Measurements from ENCODE around the gene KRTAP10-1. TPM values are rescaled to one million over a fixed set of nuclear protein-coding genes. Genes with fewer than 3 reads are reported as not detected.

The KRTAP10-1 gene
- total RNA-seq, 4 donors from 2014 or later: 0.83 to 8.5 (median 2.6) TPM; not detected in 1

- TF ChIP-seq POLR2AphosphoS5 (IDR thresholded peaks at IDR 0.05): no peak
- no peak for TF ChIP-seq EP300 (IDR thresholded peaks at IDR 0.05)
- TF ChIP-seq POLR2A (IDR thresholded peaks at IDR 0.05): no peak
- TF ChIP-seq, protein P1, sequence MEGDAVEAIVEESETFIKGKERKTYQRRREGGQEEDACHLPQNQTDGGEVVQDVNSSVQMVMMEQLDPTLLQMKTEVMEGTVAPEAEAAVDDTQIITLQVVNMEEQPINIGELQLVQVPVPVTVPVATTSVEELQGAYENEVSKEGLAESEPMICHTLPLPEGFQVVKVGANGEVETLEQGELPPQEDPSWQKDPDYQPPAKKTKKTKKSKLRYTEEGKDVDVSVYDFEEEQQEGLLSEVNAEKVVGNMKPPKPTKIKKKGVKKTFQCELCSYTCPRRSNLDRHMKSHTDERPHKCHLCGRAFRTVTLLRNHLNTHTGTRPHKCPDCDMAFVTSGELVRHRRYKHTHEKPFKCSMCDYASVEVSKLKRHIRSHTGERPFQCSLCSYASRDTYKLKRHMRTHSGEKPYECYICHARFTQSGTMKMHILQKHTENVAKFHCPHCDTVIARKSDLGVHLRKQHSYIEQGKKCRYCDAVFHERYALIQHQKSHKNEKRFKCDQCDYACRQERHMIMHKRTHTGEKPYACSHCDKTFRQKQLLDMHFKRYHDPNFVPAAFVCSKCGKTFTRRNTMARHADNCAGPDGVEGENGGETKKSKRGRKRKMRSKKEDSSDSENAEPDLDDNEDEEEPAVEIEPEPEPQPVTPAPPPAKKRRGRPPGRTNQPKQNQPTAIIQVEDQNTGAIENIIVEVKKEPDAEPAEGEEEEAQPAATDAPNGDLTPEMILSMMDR (IDR thresholded peaks at IDR 0.05): no peak
These were observed 2.7 kb upstream of the KRTAP10-1 start for GRCh38 chr21:44542716-44543115.

DNA sequence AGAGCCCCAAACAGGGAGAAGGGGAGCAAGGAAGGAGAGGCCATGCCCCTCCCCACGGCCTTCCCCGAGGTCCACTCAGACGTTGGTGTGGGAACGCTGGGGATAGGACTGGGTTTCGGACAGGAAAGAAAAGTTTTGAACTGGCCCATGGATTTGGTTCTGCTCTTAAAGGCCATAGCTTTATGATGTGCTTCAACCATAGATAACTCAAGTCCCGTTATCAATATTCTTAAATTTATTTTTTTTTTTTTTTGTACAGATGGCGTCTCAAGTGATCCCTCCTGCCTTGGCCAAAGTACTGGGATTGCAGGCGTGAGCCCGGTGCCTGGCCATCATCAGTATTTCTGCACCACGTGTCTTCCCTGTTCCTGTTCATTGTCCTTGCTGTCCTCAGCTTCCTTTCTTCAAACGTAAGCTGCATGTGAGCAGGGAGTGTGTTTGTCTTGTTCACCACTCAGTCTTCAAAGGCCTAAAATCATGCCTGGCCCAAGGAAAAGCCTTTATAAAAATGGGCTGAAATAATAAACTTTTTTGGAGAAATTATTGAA is 820 bp upstream of the KRTAP10-1 start:
- Histone ChIP-seq H3K4me3 (no peak overlapping the region), H3K9me3 (peaks cover 5% of the 10 kb centered on the region), H3K36me3 (no peaks in the 10 kb centered on the region), H3K4me1 (no peaks in the 10 kb centered on the region), H3K27ac (no peak overlapping the region), H3K27me3 (peaks cover 9% of the 10 kb centered on the region)
- no peak for DNase-seq (ENCODE audit: low spot score in 2 of 2)
- no peak for TF ChIP-seq POLR2A (IDR thresholded peaks at IDR 0.05)
- TF ChIP-seq, protein P1 (IDR thresholded peaks at IDR 0.05): no peak
- no peak for TF ChIP-seq POLR2AphosphoS5 (IDR thresholded peaks at IDR 0.05)
- TF ChIP-seq EP300 (IDR thresholded peaks at IDR 0.05): no peak
- WGBS: 79% methylated on average over 11 of the region's 11 CpGs

More at GRCh38 chr21:44542716-44543115, 2.7 kb upstream of the KRTAP10-1 start:
- no peaks in the 10 kb centered on the region for H3K36me3 ChIP-seq
- peaks cover 5% of the 10 kb centered on the region for H3K9me3 ChIP-seq
- H3K27me3 ChIP-seq: peaks cover 9% of the 10 kb centered on the region
- 81% methylated on average over 1 of the region's 1 CpG for WGBS
- no peaks in the 10 kb centered on the region for H3K4me1 ChIP-seq
- no peak for DNase-seq (ENCODE audit: low spot score in 2 of 2)
- H3K27ac ChIP-seq: no peak overlapping the region
- H3K4me3 ChIP-seq: no peak overlapping the region

DNA sequence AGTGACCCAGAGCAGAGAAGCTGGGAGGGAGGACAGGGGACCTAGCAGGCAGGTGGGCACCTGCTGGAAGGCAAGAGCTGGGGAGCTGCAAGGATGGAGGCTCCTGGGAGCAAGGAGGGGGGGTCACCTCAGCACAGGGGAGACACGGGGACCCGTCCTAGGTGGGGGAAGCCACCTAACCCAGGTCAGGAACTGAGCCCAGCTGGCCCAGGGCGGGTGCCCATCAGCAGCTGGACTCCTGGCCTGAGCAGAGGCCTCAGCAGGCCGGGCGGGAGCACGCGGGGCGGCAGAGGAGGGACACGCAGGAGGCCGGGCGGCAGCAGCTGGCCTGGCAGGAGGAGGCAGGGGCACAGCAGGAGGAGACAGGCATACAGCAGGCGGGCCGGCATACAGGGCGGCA is 949 bp downstream of the KRTAP10-1 start:
- 75% methylated on average over 11 of the region's 14 CpGs for WGBS
- H3K4me3 ChIP-seq: no peak overlapping the region
- peaks cover 5% of the 10 kb centered on the region for H3K9me3 ChIP-seq
- no peaks in the 10 kb centered on the region for H3K4me1 ChIP-seq
- peaks cover 9% of the 10 kb centered on the region for H3K27me3 ChIP-seq
- no peaks in the 10 kb centered on the region for H3K36me3 ChIP-seq
- TF ChIP-seq POLR2A (IDR thresholded peaks at IDR 0.05): no peak
- TF ChIP-seq EP300 (IDR thresholded peaks at IDR 0.05): no peak
- TF ChIP-seq POLR2AphosphoS5 (IDR thresholded peaks at IDR 0.05): no peak
- TF ChIP-seq, protein P1 (IDR thresholded peaks at IDR 0.05): no peak
- H3K27ac ChIP-seq: no peak overlapping the region
- no peak for DNase-seq (ENCODE audit: low spot score in 2 of 2)

DNA sequence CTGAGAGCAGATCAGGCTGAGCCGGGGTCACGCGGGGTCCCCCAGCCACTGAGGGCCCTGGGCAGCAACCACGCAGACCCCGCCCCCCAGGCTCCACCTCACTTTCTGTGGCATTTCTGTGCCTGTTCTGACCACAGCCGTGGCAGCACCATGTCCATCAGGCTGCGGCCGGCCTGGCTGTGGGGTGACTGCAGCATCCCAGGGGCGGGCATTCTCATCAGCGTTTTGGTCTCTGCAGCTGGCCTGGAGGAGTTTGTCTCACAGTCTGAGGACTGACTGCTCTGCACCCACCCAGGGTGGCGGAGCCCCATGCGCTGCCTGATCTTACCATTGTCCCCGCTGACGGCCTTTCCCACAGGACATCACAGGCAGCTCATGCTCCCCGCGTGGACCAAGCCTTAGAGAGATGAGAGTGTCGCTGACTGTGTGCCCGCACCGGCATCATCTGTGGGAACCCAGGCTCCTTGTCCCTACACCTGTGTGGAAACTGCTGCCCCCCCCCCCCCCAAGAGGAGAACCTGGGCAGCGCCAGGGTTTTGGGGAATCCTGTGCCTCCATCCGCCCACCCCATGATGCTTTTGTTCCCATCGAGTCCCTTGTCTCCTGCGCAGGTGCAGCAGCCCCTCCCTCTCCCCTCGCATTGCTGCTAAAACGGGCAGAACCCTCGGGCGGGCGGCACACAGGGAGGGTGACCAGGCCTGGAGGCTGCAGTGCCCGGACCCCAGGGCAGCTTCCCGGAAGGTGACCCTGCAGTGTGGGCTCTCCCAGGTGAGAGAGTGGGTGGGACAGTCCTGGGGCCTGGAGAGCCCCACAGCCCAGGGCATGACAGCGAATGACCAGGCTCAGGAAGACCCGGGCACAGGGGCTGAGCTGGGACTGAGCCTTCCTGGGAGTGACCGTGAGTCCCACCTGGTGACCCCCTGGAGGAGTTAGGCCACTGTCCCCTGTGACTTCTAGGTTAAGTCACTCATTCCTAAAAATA is 1.8 kb downstream of the KRTAP10-1 start:
- peak in 1 of 2 donors; percentile 64 for DNase-seq (ENCODE audit: low spot score in 2 of 2)
- 96% methylated on average over 19 of the region's 33 CpGs for WGBS
- H3K4me3 ChIP-seq: no peak overlapping the region

More for the DNA sequence above, 1.8 kb downstream of the KRTAP10-1 start:
- Histone ChIP-seq H3K27ac (no peak overlapping the region), H3K4me1 (no peaks in the 10 kb centered on the region), H3K9me3 (peaks cover 5% of the 10 kb centered on the region), H3K27me3 (peaks cover 12% of the 10 kb centered on the region), H3K36me3 (no peaks in the 10 kb centered on the region)
- no peak for TF ChIP-seq POLR2AphosphoS5 (IDR thresholded peaks at IDR 0.05)
- no peak for TF ChIP-seq EP300 (IDR thresholded peaks at IDR 0.05)
- TF ChIP-seq, protein P1 (IDR thresholded peaks at IDR 0.05): no peak
- TF ChIP-seq POLR2A (IDR thresholded peaks at IDR 0.05): no peak
